Mesenchymal stem cell (in vitro differentiated cells and primary cell): Measurements from ENCODE around the gene SLC16A3.
A peak's percentile ranks its signal among the peaks of the same experiment; 100 is the strongest.
"Not testable (repeated sequence)": the region's sequence is repeated elsewhere in the genome, so short reads cannot be mapped to it uniquely, and the experiment has no call there.

ENCODE experiments used
- DNase-seq: peaks from one replicate; pipeline ENCODE4 v3.0.0-alpha.2; 2013
- H2AFZ ChIP-seq: one replicate; pipeline ENCODE4 v1.6.1; 2013; ENCODE audit warnings: low read depth, mild to moderate bottlenecking, control low read depth, inconsistent platforms, low read length, moderate library complexity
- H2AK5ac ChIP-seq: 2 replicates; pipeline ENCODE4 v1.6.1; 2013; ENCODE audit warnings: low read length, moderate library complexity, mild to moderate bottlenecking, inconsistent platforms; ENCODE audit not compliant: severe bottlenecking
- H2BK120ac ChIP-seq: one replicate; pipeline ENCODE4 v1.6.1; 2013; ENCODE audit warnings: low read depth, mild to moderate bottlenecking, inconsistent platforms, low read length, moderate library complexity
- H2BK12ac ChIP-seq, 2 experiments: one replicate each; pipeline ENCODE4 v1.6.1; 2013; ENCODE audit warnings: inconsistent platforms in 2 of 2, low read length in 2 of 2, mild to moderate bottlenecking in 2 of 2, moderate library complexity in 2 of 2, control low read depth in 1 of 2
- H2BK15ac ChIP-seq: one replicate; pipeline ENCODE4 v1.6.1; 2013; ENCODE audit warnings: mild to moderate bottlenecking, low read depth, inconsistent platforms; ENCODE audit not compliant: poor library complexity, severe bottlenecking
- H2BK5ac ChIP-seq: 2 replicates; pipeline ENCODE4 v1.6.1; 2013; ENCODE audit warnings: low read depth, mild to moderate bottlenecking, low read length, control low read depth, inconsistent platforms; ENCODE audit not compliant: poor library complexity, severe bottlenecking
- H3K14ac ChIP-seq, 2 experiments: one replicate each; pipeline ENCODE4 v1.6.1; 2013; ENCODE audit warnings: inconsistent platforms in 2 of 2, low read length in 2 of 2, control low read depth in 1 of 2, mild to moderate bottlenecking in 1 of 2, moderate library complexity in 1 of 2
- H3K18ac ChIP-seq, 2 experiments: one replicate each; pipeline ENCODE4 v1.6.1; 2013; ENCODE audit warnings: inconsistent platforms in 2 of 2, low read length in 2 of 2, control low read depth in 1 of 2, low read depth in 1 of 2, mild to moderate bottlenecking in 1 of 2
- H3K23ac ChIP-seq, 2 experiments: one replicate each; pipeline ENCODE4 v1.6.1; 2013; ENCODE audit warnings: inconsistent platforms in 2 of 2, low read length in 2 of 2, mild to moderate bottlenecking in 2 of 2, moderate library complexity in 2 of 2, control low read depth in 1 of 2
- H3K27ac ChIP-seq: 2 replicates; pipeline ENCODE4 v1.5.1; 2013; ENCODE audit warnings: mild to moderate bottlenecking, moderate library complexity, low read length, control low read depth, inconsistent platforms; ENCODE audit not compliant: poor library complexity, severe bottlenecking
- H3K27me3 ChIP-seq, 2 experiments: 2 replicates each; pipeline versions ENCODE4 v1.6.1 to v1.7.0; 2013; ENCODE audit warnings: low read length in 2 of 2, mild to moderate bottlenecking in 2 of 2, moderate library complexity in 2 of 2, control low read depth in 1 of 2, inconsistent platforms in 1 of 2; ENCODE audit not compliant: control insufficient read depth in 1 of 2, insufficient read depth in 1 of 2
- H3K36me3 ChIP-seq, 2 experiments: 2 replicates each; pipeline versions ENCODE4 v1.6.1 to v1.7.0; 2013; ENCODE audit warnings: low read length in 2 of 2, control low read depth in 1 of 2, inconsistent platforms in 1 of 2, low read depth in 1 of 2, mild to moderate bottlenecking in 1 of 2; ENCODE audit not compliant: insufficient read depth in 2 of 2, control insufficient read depth in 1 of 2
- H3K4ac ChIP-seq, 2 experiments: one replicate each; pipeline ENCODE4 v1.6.1; 2013; ENCODE audit warnings: inconsistent platforms in 2 of 2, low read length in 2 of 2, mild to moderate bottlenecking in 2 of 2, moderate library complexity in 2 of 2, control low read depth in 1 of 2, low read depth in 1 of 2
- H3K4me1 ChIP-seq: 2 replicates; pipeline ENCODE4 v1.6.1; 2013; ENCODE audit warnings: low read depth, low read length, control low read depth; ENCODE audit not compliant: control insufficient read depth, insufficient read depth
- H3K4me2 ChIP-seq: 2 replicates; pipeline ENCODE4 v1.6.1; 2013; ENCODE audit warnings: low read length, mild to moderate bottlenecking, inconsistent platforms; ENCODE audit not compliant: poor library complexity, severe bottlenecking
- H3K4me3 ChIP-seq, 2 experiments: 2 replicates each; pipeline versions ENCODE4 v1.5.1 to v1.7.0; 2013; ENCODE audit warnings: low read length in 2 of 2, mild to moderate bottlenecking in 2 of 2, control low read depth in 1 of 2, low read depth in 1 of 2; ENCODE audit not compliant: insufficient read depth in 1 of 2
- H3K79me1 ChIP-seq: replicated peaks from 2 replicates; pipeline ENCODE4 v1.6.1; 2013; ENCODE audit warnings: mild to moderate bottlenecking, control low read depth, low read length, inconsistent platforms; ENCODE audit not compliant: poor library complexity, severe bottlenecking
- H3K9ac ChIP-seq: 2 replicates; pipeline ENCODE4 v1.7.0; 2013; ENCODE audit warnings: mild to moderate bottlenecking, low read length, moderate library complexity
- H3K9me3 ChIP-seq: 2 replicates; pipeline ENCODE4 v1.7.0; 2013; ENCODE audit warnings: mild to moderate bottlenecking, low read length; ENCODE audit not compliant: control insufficient read depth
- H4K8ac ChIP-seq: one replicate; pipeline ENCODE4 v1.6.1; 2013; ENCODE audit warnings: inconsistent platforms, mild to moderate bottlenecking, low read length, moderate library complexity
- H4K91ac ChIP-seq: one replicate; pipeline ENCODE4 v1.6.1; 2013; ENCODE audit warnings: mild to moderate bottlenecking, low read length, inconsistent platforms
- WGBS: methylation state at CpG from one replicate; pipeline ENCODE4 v1.1.7; 2013; ENCODE audit warnings: mixed read lengths; 5-methylcytosine and 5-hydroxymethylcytosine counted together

Gene SLC16A3

GRCh38 chr17:82193050-82193449 lies 35.8 kb upstream of the SLC16A3 start:
- H2AK5ac ChIP-seq, H2BK120ac ChIP-seq, H3K23ac ChIP-seq, H3K18ac ChIP-seq, H2AFZ ChIP-seq, DNase-seq, H3K4me1 ChIP-seq, H3K14ac ChIP-seq, H4K91ac ChIP-seq, H2BK12ac ChIP-seq, H3K4me3 ChIP-seq, H3K79me1 ChIP-seq, H3K9ac ChIP-seq, H3K27ac ChIP-seq, H3K27me3 ChIP-seq, H3K9me3 ChIP-seq, H2BK15ac ChIP-seq, H3K4me2 ChIP-seq, H2BK5ac ChIP-seq, H4K8ac ChIP-seq, H3K4ac ChIP-seq: not testable (repeated sequence)
- peaks cover 69 to 72% of the 10 kb centered on the region in 2 experiments for H3K36me3 ChIP-seq
- WGBS: 93% methylated on average over 6 of the region's 6 CpGs

DNA sequence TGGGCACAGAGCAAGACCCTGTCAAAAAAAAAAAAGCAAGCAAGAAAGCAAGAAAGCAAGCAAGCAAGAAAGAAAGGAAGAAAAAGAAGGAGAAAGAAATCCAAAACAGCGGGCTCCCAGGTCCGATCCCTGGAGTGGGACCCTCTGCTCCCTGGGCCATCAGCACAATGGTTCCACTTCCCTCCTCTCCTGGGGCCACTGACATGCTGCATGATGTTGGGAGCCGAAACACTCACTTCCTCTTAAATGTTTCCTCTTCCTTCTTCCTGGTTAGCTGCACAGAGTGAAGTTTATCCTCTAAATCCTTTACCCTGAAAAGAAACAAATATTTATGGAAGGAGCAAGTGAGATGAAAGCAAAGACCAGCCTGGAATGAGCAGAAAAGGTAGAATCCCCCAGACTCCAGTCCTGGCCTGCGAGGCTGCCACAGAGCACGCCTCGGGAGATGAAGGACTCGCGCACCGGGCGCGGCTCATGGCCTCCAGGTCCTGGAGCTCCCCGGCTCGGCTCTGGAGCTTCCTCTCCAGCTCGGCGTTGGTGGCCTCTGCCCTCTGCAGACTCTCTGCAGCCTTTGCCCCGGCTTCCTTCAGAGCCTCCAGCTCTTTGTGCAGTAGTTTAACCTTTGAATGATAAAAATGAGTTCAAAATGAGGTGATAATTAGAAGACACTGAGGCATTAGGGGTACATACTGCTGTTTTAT lies 35.2 kb upstream of the SLC16A3 start:
- no peak overlapping the region for H2BK15ac ChIP-seq
- no peak overlapping the region for H4K8ac ChIP-seq
- peaks cover 6% of the 10 kb centered on the region for H3K79me1 ChIP-seq
- no peak overlapping the region for H2AK5ac ChIP-seq
- no peak overlapping the region for H4K91ac ChIP-seq
- WGBS: 97% methylated on average over 15 of the region's 16 CpGs
- H3K9ac ChIP-seq: no peak overlapping the region
- H3K4me1 ChIP-seq: no peaks in the 10 kb centered on the region
- no peak overlapping the region for H3K14ac ChIP-seq
- H3K23ac ChIP-seq: no peak overlapping the region
- H3K18ac ChIP-seq: no peak overlapping the region
- no peak overlapping the region for H2BK120ac ChIP-seq
- H3K9me3 ChIP-seq: no peaks in the 10 kb centered on the region
- H3K4me2 ChIP-seq: no peak overlapping the region
- no peak overlapping the region for H3K4me3 ChIP-seq
- no peak overlapping the region for H2BK5ac ChIP-seq
- H3K27ac ChIP-seq: no peak overlapping the region
- peaks cover 63 to 70% of the 10 kb centered on the region in 2 experiments for H3K36me3 ChIP-seq
- H2AFZ ChIP-seq: no peak overlapping the region
- H3K4ac ChIP-seq: no peak overlapping the region
- no peaks in the 10 kb centered on the region for H3K27me3 ChIP-seq
- no peak overlapping the region for H2BK12ac ChIP-seq
- DNase-seq: no peak

GRCh38 chr17:82194765-82195164 lies 34.1 kb upstream of the SLC16A3 start:
- Histone ChIP-seq H4K91ac (no peak overlapping the region), H3K9me3 (no peaks in the 10 kb centered on the region), H3K27ac (no peak overlapping the region), H2BK12ac (no peak overlapping the region), H2BK120ac (no peak overlapping the region), H3K9ac (no peak overlapping the region), H3K14ac (no peak overlapping the region), H3K4ac (no peak overlapping the region), H2BK5ac (no peak overlapping the region), H3K23ac (no peak overlapping the region), H3K36me3 (peaks cover 63 to 72% of the 10 kb centered on the region in 2 experiments), H2AK5ac (no peak overlapping the region), H2AFZ (no peak overlapping the region), H3K18ac (no peak overlapping the region), H3K79me1 (peaks cover 8% of the 10 kb centered on the region), H3K4me2 (no peak overlapping the region), H3K4me1 (no peaks in the 10 kb centered on the region), H2BK15ac (no peak overlapping the region), H3K4me3 (no peak overlapping the region), H3K27me3 (no peaks in the 10 kb centered on the region), H4K8ac (peak overlapping the region; percentile 10)
- WGBS: 98% methylated on average over 16 of the region's 16 CpGs
- no peak for DNase-seq

DNA sequence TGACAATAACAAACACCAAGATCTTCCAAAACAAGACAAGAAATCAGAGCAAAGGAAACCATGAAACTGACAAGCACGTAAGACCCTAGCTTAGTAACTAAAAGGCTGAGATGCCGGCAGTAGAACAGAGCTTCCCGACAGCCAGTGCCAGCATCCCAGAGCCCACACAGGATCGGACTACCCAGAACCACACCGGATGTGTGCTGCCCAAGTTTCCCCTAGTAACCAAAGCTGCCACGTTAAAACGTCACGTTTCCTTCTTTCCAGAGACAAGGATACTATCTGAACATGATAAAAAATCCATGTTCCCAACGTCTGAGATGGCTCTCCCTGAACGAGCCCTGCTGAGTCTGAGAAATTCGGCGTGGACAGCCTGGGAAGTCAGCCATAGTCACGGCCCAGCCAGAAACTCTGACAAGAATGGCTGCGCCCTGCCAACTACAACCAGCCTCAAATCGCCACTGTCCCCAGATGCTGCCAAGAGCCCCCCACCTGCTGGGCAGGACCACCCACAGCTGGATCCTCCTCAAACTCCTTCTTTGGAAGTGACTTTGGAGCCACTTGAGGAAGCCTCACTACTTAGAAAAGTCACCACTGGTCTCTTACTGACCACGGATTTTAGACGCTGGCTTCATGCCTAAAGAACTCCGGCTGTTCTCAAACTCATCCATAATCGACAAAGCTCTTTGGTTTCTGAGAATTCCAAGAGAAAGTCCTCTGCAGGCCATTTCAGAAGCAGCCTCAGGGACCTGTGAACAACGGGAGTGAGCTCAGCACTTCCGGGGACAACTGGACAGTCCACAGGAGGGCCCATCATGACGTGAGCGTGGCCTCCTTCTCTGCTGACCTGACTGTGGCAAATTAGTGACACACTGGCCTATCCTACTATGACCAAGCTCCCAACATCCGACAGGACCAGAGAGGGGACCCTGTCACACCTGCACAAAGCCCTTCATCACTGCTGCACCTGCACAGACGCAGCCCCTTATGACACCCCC lies 32.9 kb upstream of the SLC16A3 start:
- DNase-seq: no peak
- no peaks in the 10 kb centered on the region for H3K4me1 ChIP-seq
- H3K23ac ChIP-seq: no peak overlapping the region
- no peak overlapping the region for H2BK12ac ChIP-seq
- H2BK15ac ChIP-seq: no peak overlapping the region
- H2BK5ac ChIP-seq: no peak overlapping the region
- H3K27me3 ChIP-seq: no peaks in the 10 kb centered on the region
- H2AFZ ChIP-seq: no peak overlapping the region
- no peak overlapping the region for H3K4me3 ChIP-seq
- no peak overlapping the region for H2AK5ac ChIP-seq
- H3K4me2 ChIP-seq: no peak overlapping the region
- H3K18ac ChIP-seq: no peak overlapping the region
- 94% methylated on average over 25 of the region's 25 CpGs for WGBS
- no peaks in the 10 kb centered on the region for H3K9me3 ChIP-seq
- peaks cover 65 to 81% of the 10 kb centered on the region in 2 experiments for H3K36me3 ChIP-seq
- H2BK120ac ChIP-seq: no peak overlapping the region
- H3K79me1 ChIP-seq: peaks cover 8% of the 10 kb centered on the region
- no peak overlapping the region for H3K4ac ChIP-seq
- H3K27ac ChIP-seq: no peak overlapping the region
- no peak overlapping the region for H3K9ac ChIP-seq
- H3K14ac ChIP-seq: no peak overlapping the region
- no peak overlapping the region for H4K8ac ChIP-seq
- H4K91ac ChIP-seq: no peak overlapping the region
